Measurements from ENCODE around the gene FSTL4.

- TF ChIP-seq ZNF761 (CRISPR knock-in tag; conservative IDR thresholded peaks at IDR 0.05) (no peak), HDAC1 (CRISPR knock-in tag; IDR thresholded peaks at IDR 0.05) (no peak), TARDBP (CRISPR knock-in tag; IDR thresholded peaks at IDR 0.05) (no peak), EZH2 (conservative IDR thresholded peaks at IDR 0.05; ENCODE audit: low read depth, low read length) (no peak), SKI (IDR thresholded peaks at IDR 0.05; ENCODE audit: partially characterized antibody) (no peak), POLR2A (IDR thresholded peaks at IDR 0.05; ENCODE audit: insufficient read depth in 1 of 2, low read depth in 2 of 2, low read length in 2 of 2) (no peak)
Measured at GRCh38 chr5:133269691-133270090, 342.6 kb downstream of the FSTL4 start.

Measured in HepG2 (cell line).